Measurements from ENCODE around the gene CHTF18.

DNA sequence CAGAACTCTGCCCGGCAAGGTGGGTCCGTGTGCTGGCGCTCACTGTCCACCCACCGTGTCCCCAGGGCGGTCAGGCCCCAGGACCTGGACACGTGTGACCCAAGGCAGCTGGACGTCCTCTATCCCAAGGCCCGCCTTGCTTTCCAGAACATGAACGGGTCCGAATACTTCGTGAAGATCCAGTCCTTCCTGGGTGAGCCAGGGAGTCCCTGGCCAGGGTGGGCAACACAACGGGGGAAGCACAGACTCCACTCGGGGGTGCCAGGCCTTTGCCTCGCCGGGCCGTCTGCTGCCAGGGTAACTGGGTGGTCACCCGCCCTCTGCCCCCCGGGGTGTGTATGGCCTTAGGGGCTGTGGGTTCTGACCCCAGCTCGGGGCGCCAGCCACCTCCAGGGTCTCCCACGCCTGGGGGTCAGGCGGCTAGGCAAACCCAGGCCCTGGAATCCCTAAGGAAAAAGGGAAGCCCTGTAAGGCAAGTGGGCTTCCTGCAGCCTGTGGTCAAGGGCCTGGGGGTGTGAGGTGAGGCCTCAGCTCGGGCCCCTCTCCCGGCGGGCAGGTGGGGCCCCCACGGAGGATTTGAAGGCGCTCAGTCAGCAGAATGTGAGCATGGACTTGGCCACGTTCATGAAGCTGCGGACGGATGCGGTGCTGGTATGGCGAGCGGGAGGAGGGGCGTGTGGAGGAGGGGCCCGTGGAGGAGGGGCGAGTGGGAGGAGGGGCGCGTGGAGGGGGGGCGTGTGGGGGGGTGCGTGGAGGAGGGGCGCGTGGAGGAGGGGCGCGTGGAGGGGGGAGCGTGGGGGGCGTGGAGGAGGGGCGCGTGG lies 21.4 kb upstream of the CHTF18 start:
- TF ChIP-seq, protein P1, sequence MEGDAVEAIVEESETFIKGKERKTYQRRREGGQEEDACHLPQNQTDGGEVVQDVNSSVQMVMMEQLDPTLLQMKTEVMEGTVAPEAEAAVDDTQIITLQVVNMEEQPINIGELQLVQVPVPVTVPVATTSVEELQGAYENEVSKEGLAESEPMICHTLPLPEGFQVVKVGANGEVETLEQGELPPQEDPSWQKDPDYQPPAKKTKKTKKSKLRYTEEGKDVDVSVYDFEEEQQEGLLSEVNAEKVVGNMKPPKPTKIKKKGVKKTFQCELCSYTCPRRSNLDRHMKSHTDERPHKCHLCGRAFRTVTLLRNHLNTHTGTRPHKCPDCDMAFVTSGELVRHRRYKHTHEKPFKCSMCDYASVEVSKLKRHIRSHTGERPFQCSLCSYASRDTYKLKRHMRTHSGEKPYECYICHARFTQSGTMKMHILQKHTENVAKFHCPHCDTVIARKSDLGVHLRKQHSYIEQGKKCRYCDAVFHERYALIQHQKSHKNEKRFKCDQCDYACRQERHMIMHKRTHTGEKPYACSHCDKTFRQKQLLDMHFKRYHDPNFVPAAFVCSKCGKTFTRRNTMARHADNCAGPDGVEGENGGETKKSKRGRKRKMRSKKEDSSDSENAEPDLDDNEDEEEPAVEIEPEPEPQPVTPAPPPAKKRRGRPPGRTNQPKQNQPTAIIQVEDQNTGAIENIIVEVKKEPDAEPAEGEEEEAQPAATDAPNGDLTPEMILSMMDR (conservative IDR thresholded peaks at IDR 0.05; ENCODE audit: low read depth, low read length) = no peak
- no peak for TF ChIP-seq MAFK (IDR thresholded peaks at IDR 0.05; ENCODE audit: low read depth, low read length)
- no peak for TF ChIP-seq POLR2A (IDR thresholded peaks at IDR 0.05; ENCODE audit: low read depth, low read length)
- TF ChIP-seq CHD1 (IDR thresholded peaks at IDR 0.05; ENCODE audit: low read depth, low read length) = no peak
- TF ChIP-seq MXI1 (IDR thresholded peaks at IDR 0.05; ENCODE audit: borderline replicate concordance, low read depth, low read length) = no peak
- no peak for TF ChIP-seq SMC3 (IDR thresholded peaks at IDR 0.05; ENCODE audit: low read depth, low read length)
- TF ChIP-seq, protein P2, sequence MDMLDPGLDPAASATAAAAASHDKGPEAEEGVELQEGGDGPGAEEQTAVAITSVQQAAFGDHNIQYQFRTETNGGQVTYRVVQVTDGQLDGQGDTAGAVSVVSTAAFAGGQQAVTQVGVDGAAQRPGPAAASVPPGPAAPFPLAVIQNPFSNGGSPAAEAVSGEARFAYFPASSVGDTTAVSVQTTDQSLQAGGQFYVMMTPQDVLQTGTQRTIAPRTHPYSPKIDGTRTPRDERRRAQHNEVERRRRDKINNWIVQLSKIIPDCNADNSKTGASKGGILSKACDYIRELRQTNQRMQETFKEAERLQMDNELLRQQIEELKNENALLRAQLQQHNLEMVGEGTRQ (IDR thresholded peaks at IDR 0.05; ENCODE audit: low read depth, low read length) = no peak
- TF ChIP-seq BHLHE40 (IDR thresholded peaks at IDR 0.05; ENCODE audit: low read depth, low read length) = no peak
- TF ChIP-seq RAD21 (IDR thresholded peaks at IDR 0.05; ENCODE audit: low read length) = no peak
- TF ChIP-seq FOS (IDR thresholded peaks at IDR 0.05; ENCODE audit: low read depth, low read length) = no peak
- TF ChIP-seq, protein P3, sequence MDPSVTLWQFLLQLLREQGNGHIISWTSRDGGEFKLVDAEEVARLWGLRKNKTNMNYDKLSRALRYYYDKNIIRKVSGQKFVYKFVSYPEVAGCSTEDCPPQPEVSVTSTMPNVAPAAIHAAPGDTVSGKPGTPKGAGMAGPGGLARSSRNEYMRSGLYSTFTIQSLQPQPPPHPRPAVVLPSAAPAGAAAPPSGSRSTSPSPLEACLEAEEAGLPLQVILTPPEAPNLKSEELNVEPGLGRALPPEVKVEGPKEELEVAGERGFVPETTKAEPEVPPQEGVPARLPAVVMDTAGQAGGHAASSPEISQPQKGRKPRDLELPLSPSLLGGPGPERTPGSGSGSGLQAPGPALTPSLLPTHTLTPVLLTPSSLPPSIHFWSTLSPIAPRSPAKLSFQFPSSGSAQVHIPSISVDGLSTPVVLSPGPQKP (IDR thresholded peaks at IDR 0.05; ENCODE audit: borderline replicate concordance, low read depth, low read length) = no peak
- no peak for TF ChIP-seq MAZ (IDR thresholded peaks at IDR 0.05; ENCODE audit: borderline replicate concordance, low read depth, low read length)
